Immature natural killer cell (primary cell): ENCODE measurements around the gene TMEM214. TPM values are rescaled to one million over a fixed set of nuclear protein-coding genes. Genes with fewer than 3 reads are reported as not detected.

Source experiments
- DNase-seq, 3 donors: peaks; one replicate each; pipeline ENCODE4 v3.0.0; 2022; ENCODE audit warnings: mixed read lengths in 1 of 3
- H3K27ac Mint-ChIP-seq, 6 donors: one replicate each; pipeline ENCODE4 v1.8.0; 2020; ENCODE audit warnings: mixed read lengths in 6 of 6, mild to moderate bottlenecking in 5 of 6, inconsistent platforms in 4 of 6, moderate library complexity in 3 of 6
- H3K27me3 Mint-ChIP-seq, 3 donors: one replicate each; pipeline ENCODE4 v1.8.0; 2020 to 2021; ENCODE audit warnings: low read depth in 3 of 3, mild to moderate bottlenecking in 3 of 3, mixed read lengths in 3 of 3, moderate library complexity in 3 of 3, inconsistent platforms in 1 of 3
- H3K36me3 Mint-ChIP-seq, 3 donors: one replicate each; pipeline ENCODE4 v1.8.0; 2020; ENCODE audit warnings: mixed read lengths in 3 of 3, inconsistent platforms in 2 of 3, mild to moderate bottlenecking in 2 of 3
- H3K4me1 Mint-ChIP-seq, 2 donors: one replicate each; pipeline ENCODE4 v1.8.0; 2020; ENCODE audit warnings: inconsistent platforms in 2 of 2, mild to moderate bottlenecking in 2 of 2, mixed read lengths in 2 of 2, moderate library complexity in 1 of 2
- H3K4me3 Mint-ChIP-seq, 5 donors: one replicate each; pipeline ENCODE4 v1.8.0; 2020; ENCODE audit warnings: mild to moderate bottlenecking in 5 of 5, mixed read lengths in 5 of 5, inconsistent platforms in 3 of 5, moderate library complexity in 3 of 5
- H3K9me3 Mint-ChIP-seq, 6 donors: one replicate each; pipeline ENCODE4 v1.8.0; 2020; ENCODE audit warnings: mild to moderate bottlenecking in 6 of 6, mixed read lengths in 6 of 6, inconsistent platforms in 4 of 6, moderate library complexity in 3 of 6
- polyA plus RNA-seq, 3 donors: library from polyadenylated mRNA; unstranded; fragments of 300-500 nt; fragmentation: Illumina TruSeq; gene quantifications; one replicate each; pipeline ENCODE4 v1.2.3, GENCODE V29; 2021

TMEM214 gene
- polyA plus RNA-seq, 3 donors from 2014 or later = 16.6 to 48.3 (median 17.6) TPM

DNA sequence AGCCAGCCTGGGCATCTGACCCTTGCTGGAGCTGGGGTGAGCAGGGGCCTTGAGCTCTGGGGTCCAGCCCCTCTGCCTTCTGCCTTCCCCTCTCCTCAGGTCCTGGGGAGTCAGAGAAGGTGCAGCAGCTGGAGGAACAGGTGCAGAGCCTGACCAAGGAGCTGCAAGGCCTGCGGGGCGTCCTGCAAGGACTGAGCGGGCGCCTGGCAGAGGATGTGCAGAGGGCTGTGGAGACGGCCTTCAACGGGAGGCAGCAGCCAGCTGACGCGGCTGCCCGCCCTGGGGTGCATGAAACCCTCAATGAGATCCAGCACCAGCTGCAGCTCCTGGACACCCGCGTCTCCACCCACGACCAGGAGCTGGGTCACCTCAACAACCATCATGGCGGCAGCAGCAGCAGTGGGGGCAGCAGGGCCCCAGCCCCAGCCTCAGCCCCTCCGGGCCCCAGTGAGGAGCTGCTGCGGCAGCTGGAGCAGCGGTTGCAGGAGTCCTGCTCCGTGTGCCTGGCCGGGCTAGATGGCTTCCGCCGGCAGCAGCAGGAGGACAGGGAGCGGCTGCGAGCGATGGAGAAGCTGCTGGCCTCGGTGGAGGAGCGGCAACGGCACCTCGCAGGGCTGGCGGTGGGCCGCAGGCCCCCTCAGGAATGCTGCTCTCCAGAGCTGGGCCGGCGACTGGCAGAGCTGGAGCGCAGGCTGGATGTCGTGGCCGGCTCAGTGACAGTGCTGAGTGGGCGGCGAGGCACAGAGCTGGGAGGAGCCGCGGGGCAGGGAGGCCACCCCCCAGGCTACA is 49.4 kb downstream of the TMEM214 start:
- Mint-ChIP-seq H3K4me1 (peaks cover 32 to 34% of the 10 kb centered on the region in 2 donors), H3K27ac (peak overlapping the region in 3 of 6 donors; percentile 90 to 93 (median 90)), H3K4me3 (no peak overlapping the region), H3K27me3 (peaks cover 4 to 7% (median 6%) of the 10 kb centered on the region in 3 donors), H3K36me3 (no peaks in the 10 kb centered on the region), H3K9me3 (no peaks in the 10 kb centered on the region)
- DNase-seq = no peak

DNA sequence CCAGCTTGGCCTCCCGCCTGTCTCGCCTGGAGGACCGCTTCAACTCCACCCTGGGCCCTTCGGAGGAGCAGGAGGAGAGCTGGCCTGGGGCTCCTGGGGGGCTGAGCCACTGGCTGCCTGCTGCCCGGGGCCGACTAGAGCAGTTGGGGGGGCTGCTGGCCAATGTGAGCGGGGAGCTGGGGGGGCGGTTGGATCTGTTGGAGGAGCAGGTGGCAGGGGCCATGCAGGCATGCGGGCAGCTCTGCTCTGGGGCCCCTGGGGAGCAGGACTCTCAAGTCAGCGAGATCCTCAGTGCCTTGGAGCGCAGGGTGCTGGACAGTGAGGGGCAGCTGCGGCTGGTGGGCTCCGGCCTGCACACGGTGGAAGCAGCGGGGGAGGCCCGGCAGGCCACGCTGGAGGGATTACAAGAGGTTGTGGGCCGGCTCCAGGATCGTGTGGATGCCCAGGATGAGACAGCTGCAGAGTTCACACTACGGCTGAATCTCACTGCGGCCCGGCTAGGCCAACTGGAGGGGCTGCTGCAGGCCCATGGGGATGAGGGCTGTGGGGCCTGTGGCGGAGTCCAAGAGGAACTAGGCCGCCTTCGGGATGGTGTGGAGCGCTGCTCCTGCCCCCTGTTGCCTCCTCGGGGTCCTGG is 50.1 kb downstream of the TMEM214 start:
- Mint-ChIP-seq H3K4me1 (peaks cover 31 to 38% of the 10 kb centered on the region in 2 donors), H3K36me3 (no peaks in the 10 kb centered on the region), H3K4me3 (no peak overlapping the region), H3K27me3 (peaks cover 4 to 7% (median 6%) of the 10 kb centered on the region in 3 donors), H3K9me3 (no peaks in the 10 kb centered on the region), H3K27ac (no peak overlapping the region)
- no peak for DNase-seq

DNA sequence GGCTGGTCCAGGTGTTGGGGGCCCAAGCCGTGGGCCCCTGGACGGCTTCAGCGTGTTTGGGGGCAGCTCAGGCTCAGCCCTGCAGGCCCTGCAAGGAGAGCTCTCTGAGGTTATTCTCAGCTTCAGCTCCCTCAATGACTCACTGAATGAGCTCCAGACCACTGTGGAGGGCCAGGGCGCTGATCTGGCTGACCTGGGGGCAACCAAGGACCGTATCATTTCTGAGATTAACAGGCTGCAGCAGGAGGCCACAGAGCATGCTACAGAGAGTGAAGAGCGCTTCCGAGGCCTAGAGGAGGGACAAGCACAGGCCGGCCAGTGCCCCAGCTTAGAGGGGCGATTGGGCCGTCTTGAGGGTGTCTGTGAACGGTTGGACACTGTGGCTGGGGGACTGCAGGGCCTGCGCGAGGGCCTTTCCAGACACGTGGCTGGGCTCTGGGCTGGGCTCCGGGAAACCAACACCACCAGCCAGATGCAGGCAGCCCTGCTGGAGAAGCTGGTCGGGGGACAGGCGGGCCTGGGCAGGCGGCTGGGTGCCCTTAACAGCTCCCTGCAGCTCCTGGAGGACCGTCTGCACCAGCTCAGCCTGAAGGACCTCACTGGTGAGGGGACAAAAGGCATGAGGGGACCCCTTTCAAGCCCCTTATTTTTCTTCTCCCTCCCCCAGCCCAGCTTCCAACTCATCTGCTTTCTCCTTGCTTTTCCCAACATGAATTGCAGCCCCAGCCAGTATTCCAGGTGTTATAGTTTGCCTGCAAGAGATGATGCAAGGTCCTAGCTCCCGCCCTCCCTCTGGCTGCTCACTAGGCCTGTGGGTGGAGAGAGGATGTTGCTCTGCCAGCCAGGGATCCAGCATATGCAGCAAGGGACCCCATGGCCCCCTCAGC is 50.9 kb downstream of the TMEM214 start:
- DNase-seq = no peak
- H3K4me3 Mint-ChIP-seq = peak overlapping the region in 4 of 5 donors; percentile 10 to 82 (median 34)
- no peaks in the 10 kb centered on the region for H3K9me3 Mint-ChIP-seq
- H3K36me3 Mint-ChIP-seq = no peaks in the 10 kb centered on the region
- H3K4me1 Mint-ChIP-seq = peaks cover 30 to 38% of the 10 kb centered on the region in 2 donors
- peak overlapping the region in 1 of 6 donors; percentile 45 for H3K27ac Mint-ChIP-seq
- H3K27me3 Mint-ChIP-seq = peaks cover 4 to 8% (median 7%) of the 10 kb centered on the region in 3 donors

DNA sequence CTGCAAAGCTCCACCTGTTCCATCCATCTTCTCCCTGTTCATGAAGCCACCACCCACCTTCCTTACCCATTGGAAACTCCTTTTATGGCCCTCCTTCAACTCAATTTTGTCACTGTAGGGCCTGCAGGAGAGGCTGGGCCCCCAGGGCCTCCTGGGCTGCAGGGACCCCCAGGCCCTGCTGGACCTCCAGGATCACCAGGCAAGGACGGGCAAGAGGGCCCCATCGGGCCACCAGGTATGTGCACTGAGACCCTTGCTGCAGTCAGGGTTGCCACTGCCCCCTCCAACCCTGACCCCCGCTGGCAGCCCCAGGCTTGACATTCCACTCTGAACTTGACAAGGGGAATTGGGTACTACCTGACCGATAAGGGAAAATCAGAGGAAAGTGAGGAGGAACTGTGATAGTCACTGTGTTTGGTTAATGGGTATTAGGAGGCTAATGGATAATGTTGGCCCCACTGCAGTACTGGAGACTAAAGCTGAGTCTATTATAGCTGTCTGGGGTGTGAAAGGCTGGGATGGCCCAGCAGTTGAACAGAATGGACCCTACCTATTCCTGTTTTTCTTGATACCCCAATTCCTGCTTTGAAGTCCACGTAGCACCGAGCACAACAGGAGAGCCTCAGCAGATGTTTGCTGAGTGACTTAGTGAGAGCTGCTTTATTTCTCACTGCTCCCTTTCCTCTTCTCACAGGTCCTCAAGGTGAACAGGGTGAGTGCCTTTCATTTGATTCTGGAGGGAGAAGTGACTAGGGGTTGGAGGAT is 51.7 kb downstream of the TMEM214 start:
- H3K4me1 Mint-ChIP-seq = peaks cover 30 to 38% of the 10 kb centered on the region in 2 donors
- H3K36me3 Mint-ChIP-seq = no peaks in the 10 kb centered on the region
- no peaks in the 10 kb centered on the region for H3K9me3 Mint-ChIP-seq
- no peak for DNase-seq
- peaks cover 4 to 8% (median 7%) of the 10 kb centered on the region in 3 donors for H3K27me3 Mint-ChIP-seq
- peak overlapping the region; percentile 20 to 82 (median 41) for H3K4me3 Mint-ChIP-seq
- H3K27ac Mint-ChIP-seq = peak overlapping the region in 2 of 6 donors; percentile 23 to 35

DNA sequence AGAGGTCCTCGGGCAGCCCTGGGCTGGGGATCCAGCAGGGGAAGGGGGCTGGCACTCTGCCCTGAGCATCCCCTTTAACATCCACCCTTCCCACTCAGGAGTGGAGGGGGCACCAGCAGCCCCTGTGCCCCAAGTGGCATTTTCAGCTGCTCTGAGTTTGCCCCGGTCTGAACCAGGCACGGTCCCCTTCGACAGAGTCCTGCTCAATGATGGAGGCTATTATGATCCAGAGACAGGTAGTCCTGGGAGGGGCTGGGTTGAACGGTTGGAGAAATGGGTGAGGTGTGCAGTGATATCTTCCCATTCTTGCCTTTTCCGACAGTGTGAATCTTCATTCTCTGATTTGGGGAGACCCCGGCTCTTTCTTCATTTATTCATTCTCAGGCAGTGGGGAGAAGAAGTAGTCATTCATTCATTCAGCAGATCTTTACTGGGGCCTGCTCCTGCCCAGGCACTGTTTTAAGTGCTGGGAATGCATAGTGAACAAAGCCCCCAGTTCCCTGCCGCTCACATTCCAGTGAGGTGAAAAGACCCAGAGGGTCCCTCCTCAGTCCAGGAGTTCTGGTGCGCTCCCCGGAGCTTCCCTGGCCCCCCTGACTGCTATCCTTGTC is 52.4 kb downstream of the TMEM214 start:
- DNase-seq = no peak
- Mint-ChIP-seq H3K9me3 (no peaks in the 10 kb centered on the region), H3K27ac (peak overlapping the region; percentile 38 to 82 (median 66)), H3K36me3 (no peaks in the 10 kb centered on the region), H3K27me3 (peaks cover 4 to 8% (median 7%) of the 10 kb centered on the region in 3 donors), H3K4me3 (peak overlapping the region; percentile 72 to 82 (median 76)), H3K4me1 (peaks cover 29 to 38% of the 10 kb centered on the region in 2 donors)

DNA sequence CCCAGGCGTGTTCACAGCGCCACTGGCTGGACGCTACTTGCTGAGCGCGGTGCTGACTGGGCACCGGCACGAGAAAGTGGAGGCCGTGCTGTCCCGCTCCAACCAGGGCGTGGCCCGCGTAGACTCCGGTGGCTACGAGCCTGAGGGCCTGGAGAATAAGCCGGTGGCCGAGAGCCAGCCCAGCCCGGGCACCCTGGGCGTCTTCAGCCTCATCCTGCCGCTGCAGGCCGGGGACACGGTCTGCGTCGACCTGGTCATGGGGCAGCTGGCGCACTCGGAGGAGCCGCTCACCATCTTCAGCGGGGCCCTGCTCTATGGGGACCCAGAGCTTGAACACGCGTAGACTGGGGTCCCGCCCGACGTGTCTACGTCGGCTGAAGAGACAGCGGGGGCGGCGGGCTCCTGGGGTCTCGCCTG is 52.9 kb downstream of the TMEM214 start:
- H3K27me3 Mint-ChIP-seq = peaks cover 4 to 8% (median 5%) of the 10 kb centered on the region in 3 donors
- H3K36me3 Mint-ChIP-seq = no peaks in the 10 kb centered on the region
- peak overlapping the region; percentile 38 to 76 (median 56) for H3K27ac Mint-ChIP-seq
- no peak for DNase-seq
- peaks cover 26 to 35% of the 10 kb centered on the region in 2 donors for H3K4me1 Mint-ChIP-seq
- peak overlapping the region; percentile 72 to 82 (median 76) for H3K4me3 Mint-ChIP-seq
- H3K9me3 Mint-ChIP-seq = no peaks in the 10 kb centered on the region

DNA sequence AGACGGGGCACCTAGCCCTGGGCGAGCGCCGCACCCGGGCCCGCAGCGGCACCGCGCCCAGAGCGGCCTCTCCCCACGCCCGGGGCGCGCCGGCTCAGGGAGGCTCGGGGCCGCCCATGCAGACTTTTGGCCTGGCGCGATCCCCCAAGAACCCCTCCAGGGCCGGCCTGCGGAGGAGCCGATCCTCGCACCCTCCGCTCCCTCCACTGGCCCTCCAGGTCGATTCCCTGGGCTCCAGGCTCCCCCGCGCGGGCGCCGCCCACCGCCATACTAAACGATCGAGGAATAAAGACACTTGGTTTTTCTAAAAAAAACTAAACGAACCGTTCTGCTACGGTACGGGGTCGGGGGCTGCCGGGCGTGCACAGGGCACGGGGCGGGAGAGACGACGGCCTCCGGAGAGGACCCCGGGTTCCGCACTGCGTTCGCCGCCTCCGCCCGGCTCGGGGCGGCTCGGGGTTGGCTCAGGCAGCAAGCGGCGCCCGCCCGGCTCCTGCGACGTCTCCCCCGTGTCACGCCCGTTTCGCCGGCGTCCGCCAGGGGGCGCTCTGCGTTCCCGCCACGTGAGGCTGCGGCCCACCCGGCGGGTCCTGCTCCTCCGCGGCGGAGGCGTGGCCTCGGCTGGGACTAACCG is 53.4 kb downstream of the TMEM214 start:
- Mint-ChIP-seq H3K4me3 (peak overlapping the region; percentile 82 to 88 (median 84)), H3K27ac (peak overlapping the region in 4 of 6 donors; percentile 73 to 85 (median 78)), H3K4me1 (peaks cover 21 to 30% of the 10 kb centered on the region in 2 donors), H3K27me3 (peaks cover 4 to 5% (median 4%) of the 10 kb centered on the region in 3 donors), H3K36me3 (no peaks in the 10 kb centered on the region), H3K9me3 (no peaks in the 10 kb centered on the region)
- DNase-seq = peak; percentile 98 to 99 (median 98)

DNA sequence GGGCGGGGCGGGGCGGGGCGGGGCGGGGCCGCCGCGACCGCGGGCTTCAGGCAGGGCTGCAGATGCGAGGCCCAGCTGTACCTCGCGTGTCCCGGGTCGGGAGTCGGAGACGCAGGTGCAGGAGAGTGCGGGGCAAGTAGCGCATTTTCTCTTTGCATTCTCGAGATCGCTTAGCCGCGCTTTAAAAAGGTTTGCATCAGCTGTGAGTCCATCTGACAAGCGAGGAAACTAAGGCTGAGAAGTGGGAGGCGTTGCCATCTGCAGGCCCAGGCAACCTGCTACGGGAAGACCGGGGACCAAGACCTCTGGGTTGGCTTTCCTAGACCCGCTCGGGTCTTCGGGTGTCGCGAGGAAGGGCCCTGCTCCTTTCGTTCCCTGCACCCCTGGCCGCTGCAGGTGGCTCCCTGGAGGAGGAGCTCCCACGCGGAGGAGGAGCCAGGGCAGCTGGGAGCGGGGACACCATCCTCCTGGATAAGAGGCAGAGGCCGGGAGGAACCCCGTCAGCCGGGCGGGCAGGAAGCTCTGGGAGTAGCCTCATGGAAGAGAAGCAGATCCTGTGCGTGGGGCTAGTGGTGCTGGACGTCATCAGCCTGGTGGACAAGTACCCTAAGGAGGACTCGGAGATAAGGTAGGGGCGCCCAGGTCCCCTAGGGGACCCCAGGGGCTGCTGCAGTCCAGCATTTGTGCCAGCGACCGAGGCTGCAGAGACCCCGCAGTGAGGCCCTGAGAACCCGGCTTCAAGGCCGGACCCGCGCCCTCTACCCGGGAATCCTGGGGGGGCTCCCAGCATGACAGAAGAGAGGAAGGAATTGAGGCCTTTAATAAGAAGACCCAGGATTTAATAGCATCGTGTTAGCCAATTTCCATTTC is 54.2 kb downstream of the TMEM214 start, which contains the start of gene KHK:
KHK (plus strand) TSS at position 49 of the 870 bp plus-strand sequence; CDS start at position 537, 488 bp downstream.
- Mint-ChIP-seq H3K4me1 (peaks cover 14 to 23% of the 10 kb centered on the region in 2 donors), H3K36me3 (no peaks in the 10 kb centered on the region), H3K27me3 (peaks cover 2 to 4% (median 3%) of the 10 kb centered on the region in 3 donors), H3K9me3 (no peaks in the 10 kb centered on the region), H3K27ac (peak within 1 kb of the TSS; percentile 31 to 85 (median 75)), H3K4me3 (peak within 1 kb of the TSS; percentile 82 to 88 (median 86))
- DNase-seq = no peak

DNA sequence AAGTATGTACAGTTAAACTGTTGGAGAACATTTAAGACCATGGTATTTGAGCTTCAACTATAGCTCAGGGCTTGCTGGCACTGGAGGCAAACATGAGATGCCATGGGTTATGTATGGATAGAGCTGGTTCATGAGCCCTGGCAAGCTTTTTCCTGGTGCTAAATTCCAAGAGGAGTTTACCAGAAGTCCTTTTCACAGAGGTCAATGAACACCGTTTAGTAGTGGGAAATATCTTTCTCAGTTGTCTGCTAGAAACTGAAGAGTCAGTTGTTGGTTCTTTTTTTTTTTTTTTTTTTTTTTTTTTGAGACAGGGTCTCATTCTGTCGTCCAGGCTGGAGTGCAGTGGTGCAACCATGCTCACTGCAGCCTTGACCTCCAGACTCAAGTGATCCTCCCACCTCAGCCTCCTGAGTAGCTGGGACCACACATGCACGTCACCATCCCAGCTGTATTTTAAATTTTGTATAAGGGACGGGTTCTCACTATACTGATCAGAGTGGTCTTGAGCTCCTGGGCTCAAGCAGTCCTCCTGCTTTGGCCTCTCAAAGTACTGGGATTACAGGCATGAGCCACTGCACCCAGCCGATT is 55.2 kb downstream of the TMEM214 start:
- no peaks in the 10 kb centered on the region for H3K36me3 Mint-ChIP-seq
- H3K9me3 Mint-ChIP-seq = no peaks in the 10 kb centered on the region
- peaks cover 14 to 23% of the 10 kb centered on the region in 2 donors for H3K4me1 Mint-ChIP-seq
- no peak for DNase-seq
- peak overlapping the region; percentile 19 to 86 (median 82) for H3K4me3 Mint-ChIP-seq
- H3K27ac Mint-ChIP-seq = no peak overlapping the region
- H3K27me3 Mint-ChIP-seq = peaks cover 2 to 4% (median 3%) of the 10 kb centered on the region in 3 donors

DNA sequence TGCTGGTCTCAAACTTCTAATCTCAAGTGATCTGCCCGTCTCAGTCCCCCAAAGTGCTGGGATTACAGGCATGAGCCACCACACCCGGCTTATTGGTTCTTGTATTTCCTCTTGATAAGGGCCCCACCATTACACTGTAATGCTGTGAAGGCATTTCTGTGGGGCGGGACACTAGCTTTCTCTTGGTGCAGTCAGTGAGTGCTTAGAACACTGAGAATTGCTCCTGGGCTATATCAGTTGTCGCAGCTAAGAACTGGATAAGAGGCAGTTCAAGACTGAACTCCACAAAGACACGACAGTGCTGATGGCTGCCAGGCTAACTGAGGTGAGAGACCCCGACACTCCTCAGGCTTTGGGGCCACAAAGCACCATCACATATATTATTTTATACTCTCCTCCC is 55.9 kb downstream of the TMEM214 start:
- peaks cover 2 to 4% (median 3%) of the 10 kb centered on the region in 3 donors for H3K27me3 Mint-ChIP-seq
- no peaks in the 10 kb centered on the region for H3K9me3 Mint-ChIP-seq
- H3K4me1 Mint-ChIP-seq = peaks cover 14 to 23% of the 10 kb centered on the region in 2 donors
- no peak for DNase-seq
- H3K36me3 Mint-ChIP-seq = no peaks in the 10 kb centered on the region
- no peak overlapping the region for H3K27ac Mint-ChIP-seq
- peak overlapping the region in 2 of 5 donors; percentile 35 to 38 for H3K4me3 Mint-ChIP-seq
